ENCODE data around the gene SLC35E3.

- TF ChIP-seq, protein P1, sequence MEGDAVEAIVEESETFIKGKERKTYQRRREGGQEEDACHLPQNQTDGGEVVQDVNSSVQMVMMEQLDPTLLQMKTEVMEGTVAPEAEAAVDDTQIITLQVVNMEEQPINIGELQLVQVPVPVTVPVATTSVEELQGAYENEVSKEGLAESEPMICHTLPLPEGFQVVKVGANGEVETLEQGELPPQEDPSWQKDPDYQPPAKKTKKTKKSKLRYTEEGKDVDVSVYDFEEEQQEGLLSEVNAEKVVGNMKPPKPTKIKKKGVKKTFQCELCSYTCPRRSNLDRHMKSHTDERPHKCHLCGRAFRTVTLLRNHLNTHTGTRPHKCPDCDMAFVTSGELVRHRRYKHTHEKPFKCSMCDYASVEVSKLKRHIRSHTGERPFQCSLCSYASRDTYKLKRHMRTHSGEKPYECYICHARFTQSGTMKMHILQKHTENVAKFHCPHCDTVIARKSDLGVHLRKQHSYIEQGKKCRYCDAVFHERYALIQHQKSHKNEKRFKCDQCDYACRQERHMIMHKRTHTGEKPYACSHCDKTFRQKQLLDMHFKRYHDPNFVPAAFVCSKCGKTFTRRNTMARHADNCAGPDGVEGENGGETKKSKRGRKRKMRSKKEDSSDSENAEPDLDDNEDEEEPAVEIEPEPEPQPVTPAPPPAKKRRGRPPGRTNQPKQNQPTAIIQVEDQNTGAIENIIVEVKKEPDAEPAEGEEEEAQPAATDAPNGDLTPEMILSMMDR (IDR thresholded peaks at IDR 0.05): no peak
- no peak for TF ChIP-seq POLR2A (IDR thresholded peaks at IDR 0.05)
These were observed 20.7 kb downstream of the SLC35E3 start for GRCh38 chr12:68766646-68767045.

Data from testis (tissue), 2 donors.